ENCODE measurements around the gene SUPT5H. TPM values are rescaled to one million over a fixed set of nuclear protein-coding genes. Genes with fewer than 3 reads are reported as not detected.

The SUPT5H gene
- total RNA-seq, 4 donors from 2014 or later, result 87.6 to 101 (median 91.5) TPM

DNA sequence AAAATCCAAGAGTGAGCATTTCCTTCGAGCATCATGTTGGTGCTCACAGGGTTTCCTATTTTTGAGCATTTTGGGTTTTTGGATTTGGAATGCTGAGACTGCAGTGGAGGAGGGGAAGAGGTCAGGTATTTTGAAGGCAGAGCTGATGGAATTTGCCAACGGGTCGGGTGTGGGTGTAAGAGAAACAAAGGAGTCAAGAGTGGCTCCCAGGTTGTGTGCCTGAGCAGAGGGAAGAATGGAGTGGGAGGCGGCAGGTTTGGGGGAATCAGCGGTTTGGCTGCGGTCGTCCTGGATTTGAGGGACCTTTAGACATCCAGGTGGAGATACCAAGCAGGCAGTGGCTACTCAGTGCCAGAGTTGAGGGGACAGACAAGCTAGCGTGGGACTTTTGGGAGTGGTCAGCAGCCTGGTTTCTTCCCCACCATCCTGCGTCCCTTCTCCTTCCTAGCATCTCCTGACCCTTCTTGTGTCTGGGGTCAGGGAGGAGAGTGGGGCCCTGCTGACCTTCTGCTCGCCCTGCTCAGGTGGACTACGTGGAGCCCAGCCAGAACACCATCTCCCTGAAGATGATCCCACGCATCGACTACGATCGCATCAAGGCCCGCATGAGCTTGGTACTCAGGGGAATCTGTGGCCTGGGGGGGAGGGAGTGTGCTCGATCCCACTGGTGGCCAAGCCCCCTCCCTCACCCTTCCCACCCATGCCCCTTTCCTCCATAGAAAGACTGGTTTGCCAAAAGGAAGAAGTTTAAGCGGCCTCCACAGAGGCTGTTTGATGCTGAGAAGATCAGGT is 20.8 kb downstream of the SUPT5H start:
- Histone ChIP-seq H3K9me3 (no peaks in the 10 kb centered on the region), H3K4me3 (no peak overlapping the region), H3K36me3 (peaks cover 69 to 97% (median 87%) of the 10 kb centered on the region in 4 donors), H3K4me1 (no peaks in the 10 kb centered on the region), H3K27me3 (no peaks in the 10 kb centered on the region), H3K27ac (replicated peaks in 1 of 4) (no peak overlapping the region)
- no peak for DNase-seq (ENCODE audit: extremely low spot score)
- intact Hi-C loops (cut with DNase I), result no loop called here
- WGBS, result 96% methylated on average over 14 of the region's 18 CpGs
- no peak for TF ChIP-seq POLR2A (IDR thresholded peaks at IDR 0.05; ENCODE audit: low read depth)
- no peak for TF ChIP-seq EP300 (IDR thresholded peaks at IDR 0.05)
- no peak for TF ChIP-seq POLR2AphosphoS5 (IDR thresholded peaks at IDR 0.05)
- TF ChIP-seq, protein P1, sequence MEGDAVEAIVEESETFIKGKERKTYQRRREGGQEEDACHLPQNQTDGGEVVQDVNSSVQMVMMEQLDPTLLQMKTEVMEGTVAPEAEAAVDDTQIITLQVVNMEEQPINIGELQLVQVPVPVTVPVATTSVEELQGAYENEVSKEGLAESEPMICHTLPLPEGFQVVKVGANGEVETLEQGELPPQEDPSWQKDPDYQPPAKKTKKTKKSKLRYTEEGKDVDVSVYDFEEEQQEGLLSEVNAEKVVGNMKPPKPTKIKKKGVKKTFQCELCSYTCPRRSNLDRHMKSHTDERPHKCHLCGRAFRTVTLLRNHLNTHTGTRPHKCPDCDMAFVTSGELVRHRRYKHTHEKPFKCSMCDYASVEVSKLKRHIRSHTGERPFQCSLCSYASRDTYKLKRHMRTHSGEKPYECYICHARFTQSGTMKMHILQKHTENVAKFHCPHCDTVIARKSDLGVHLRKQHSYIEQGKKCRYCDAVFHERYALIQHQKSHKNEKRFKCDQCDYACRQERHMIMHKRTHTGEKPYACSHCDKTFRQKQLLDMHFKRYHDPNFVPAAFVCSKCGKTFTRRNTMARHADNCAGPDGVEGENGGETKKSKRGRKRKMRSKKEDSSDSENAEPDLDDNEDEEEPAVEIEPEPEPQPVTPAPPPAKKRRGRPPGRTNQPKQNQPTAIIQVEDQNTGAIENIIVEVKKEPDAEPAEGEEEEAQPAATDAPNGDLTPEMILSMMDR (IDR thresholded peaks at IDR 0.05), result no peak

DNA sequence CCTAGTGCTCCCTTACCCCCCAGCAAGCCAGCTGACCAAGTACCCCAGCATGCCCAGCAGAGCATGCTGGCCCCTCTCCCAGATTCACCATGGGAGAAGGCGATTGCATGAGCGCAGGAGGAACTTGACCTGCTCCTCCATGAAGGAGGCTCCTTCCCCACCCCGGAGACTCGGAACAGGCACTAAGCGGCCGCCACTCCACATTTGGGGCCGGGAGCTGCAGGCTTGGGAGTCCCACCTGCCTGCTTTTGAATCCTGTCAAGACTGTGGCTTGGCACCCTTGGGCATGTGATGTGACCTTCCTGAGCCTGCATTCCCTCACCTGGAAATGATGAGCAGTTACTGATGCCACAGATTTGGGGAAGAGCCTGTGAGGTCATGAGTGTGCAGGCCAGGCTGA is 22.6 kb downstream of the SUPT5H start:
- Histone ChIP-seq H3K27me3 (no peaks in the 10 kb centered on the region), H3K4me1 (no peaks in the 10 kb centered on the region), H3K9me3 (no peaks in the 10 kb centered on the region), H3K36me3 (peaks cover 85 to 100% (median 96%) of the 10 kb centered on the region in 4 donors), H3K4me3 (no peak overlapping the region), H3K27ac (replicated peaks in 1 of 4) (no peak overlapping the region)
- TF ChIP-seq, protein P1 (IDR thresholded peaks at IDR 0.05), result no peak
- TF ChIP-seq POLR2AphosphoS5 (IDR thresholded peaks at IDR 0.05), result no peak
- TF ChIP-seq POLR2A (IDR thresholded peaks at IDR 0.05; ENCODE audit: low read depth), result no peak
- no peak for TF ChIP-seq EP300 (IDR thresholded peaks at IDR 0.05)
- WGBS, result 93% methylated on average over 7 of the region's 7 CpGs
- no peak for DNase-seq (ENCODE audit: extremely low spot score)
- intact Hi-C loops (cut with DNase I), result no loop called here

DNA sequence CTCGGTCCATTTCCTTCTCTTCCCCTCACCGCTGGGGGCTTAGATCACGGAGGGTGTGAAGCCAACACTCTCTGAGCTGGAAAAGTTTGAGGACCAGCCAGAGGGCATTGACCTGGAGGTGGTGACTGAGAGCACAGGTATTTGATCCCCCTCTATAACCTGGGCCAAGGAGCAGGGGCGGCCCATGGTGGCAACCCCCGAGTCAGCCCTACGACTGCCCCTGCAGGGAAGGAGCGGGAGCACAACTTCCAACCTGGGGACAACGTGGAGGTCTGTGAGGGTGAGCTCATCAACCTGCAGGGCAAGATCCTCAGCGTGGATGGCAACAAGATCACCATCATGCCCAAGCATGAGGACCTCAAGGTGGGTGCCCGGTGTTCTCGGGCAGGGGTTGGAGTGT is 23.7 kb downstream of the SUPT5H start:
- 94% methylated on average over 5 of the region's 11 CpGs for WGBS
- Histone ChIP-seq H3K4me1 (no peaks in the 10 kb centered on the region), H3K27ac (replicated peaks in 1 of 4) (no peak overlapping the region), H3K9me3 (no peaks in the 10 kb centered on the region), H3K4me3 (no peak overlapping the region), H3K27me3 (no peaks in the 10 kb centered on the region), H3K36me3 (peaks cover 94 to 100% (median 100%) of the 10 kb centered on the region in 4 donors)
- TF ChIP-seq POLR2A (IDR thresholded peaks at IDR 0.05; ENCODE audit: low read depth) (no peak), POLR2AphosphoS5 (IDR thresholded peaks at IDR 0.05) (no peak), EP300 (IDR thresholded peaks at IDR 0.05) (no peak)
- TF ChIP-seq, protein P1 (IDR thresholded peaks at IDR 0.05), result no peak
- no peak for DNase-seq (ENCODE audit: extremely low spot score)
- intact Hi-C loops (cut with DNase I), result no loop called here

DNA sequence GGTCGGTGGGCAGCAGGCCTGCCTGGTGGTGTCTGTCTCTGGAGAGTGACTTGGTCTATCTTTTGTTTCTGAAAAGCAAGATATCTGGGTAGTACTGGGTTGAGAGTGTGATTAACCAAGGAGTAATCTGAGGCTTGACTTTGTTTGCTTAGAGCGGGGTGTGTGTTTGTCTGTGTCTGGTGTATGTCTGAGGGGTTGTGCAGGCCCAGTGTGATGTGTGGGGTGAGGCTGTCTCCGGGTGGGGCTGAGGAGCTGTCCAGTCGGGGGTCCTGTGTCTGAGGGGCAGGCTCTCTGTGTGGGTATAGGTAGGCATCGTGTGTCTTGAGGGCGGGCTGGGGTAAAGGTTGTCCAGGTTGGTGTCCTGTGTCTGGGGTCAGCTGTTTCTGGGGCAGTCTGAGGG is 24.2 kb downstream of the SUPT5H start:
- no peak for DNase-seq (ENCODE audit: extremely low spot score)
- Histone ChIP-seq H3K4me3 (no peak overlapping the region), H3K27me3 (no peaks in the 10 kb centered on the region), H3K36me3 (peaks cover 95 to 100% (median 100%) of the 10 kb centered on the region in 4 donors), H3K4me1 (no peaks in the 10 kb centered on the region), H3K27ac (replicated peaks in 1 of 4) (no peak overlapping the region), H3K9me3 (no peaks in the 10 kb centered on the region)
- TF ChIP-seq POLR2AphosphoS5 (IDR thresholded peaks at IDR 0.05) (no peak), EP300 (IDR thresholded peaks at IDR 0.05) (no peak), POLR2A (IDR thresholded peaks at IDR 0.05; ENCODE audit: low read depth) (no peak)
- TF ChIP-seq, protein P1 (IDR thresholded peaks at IDR 0.05), result no peak
- 87% methylated on average over 5 of the region's 6 CpGs for WGBS
- intact Hi-C loops (cut with DNase I), result no loop called here
